A549 treated with dexamethasone at 1 μM for 4 hours (cell line): Measurements from ENCODE around the gene ATP5MG. TPM values are rescaled to one million over a fixed set of nuclear protein-coding genes. Genes with fewer than 3 reads are reported as not detected.

Source experiments
- total RNA-seq: library from RNA; stranded (reverse); fragments of 200-300 nt; extraction: Qiagen RNA extraction; gene quantifications from 5 replicates; pipeline ENCODE4 v1.2.3, GENCODE V29; 2022

Gene ATP5MG
- 162 to 203 TPM (median 174 TPM) in 5 replicates for total RNA-seq

GRCh38 chr11:118401151-118401879 is at the start of gene ATP5MG:
Gene ATP5MG (plus strand): TSS chr11:118401606. CDS start chr11:118401666, 60 bp downstream.

GRCh38 chr11:118359295-118359958 is 42.0 kb upstream of the ATP5MG start, which contains the start of gene UBE4A:
Gene UBE4A (plus strand): TSS chr11:118359600. CDS start chr11:118365081, 5,481 bp downstream.

DNA sequence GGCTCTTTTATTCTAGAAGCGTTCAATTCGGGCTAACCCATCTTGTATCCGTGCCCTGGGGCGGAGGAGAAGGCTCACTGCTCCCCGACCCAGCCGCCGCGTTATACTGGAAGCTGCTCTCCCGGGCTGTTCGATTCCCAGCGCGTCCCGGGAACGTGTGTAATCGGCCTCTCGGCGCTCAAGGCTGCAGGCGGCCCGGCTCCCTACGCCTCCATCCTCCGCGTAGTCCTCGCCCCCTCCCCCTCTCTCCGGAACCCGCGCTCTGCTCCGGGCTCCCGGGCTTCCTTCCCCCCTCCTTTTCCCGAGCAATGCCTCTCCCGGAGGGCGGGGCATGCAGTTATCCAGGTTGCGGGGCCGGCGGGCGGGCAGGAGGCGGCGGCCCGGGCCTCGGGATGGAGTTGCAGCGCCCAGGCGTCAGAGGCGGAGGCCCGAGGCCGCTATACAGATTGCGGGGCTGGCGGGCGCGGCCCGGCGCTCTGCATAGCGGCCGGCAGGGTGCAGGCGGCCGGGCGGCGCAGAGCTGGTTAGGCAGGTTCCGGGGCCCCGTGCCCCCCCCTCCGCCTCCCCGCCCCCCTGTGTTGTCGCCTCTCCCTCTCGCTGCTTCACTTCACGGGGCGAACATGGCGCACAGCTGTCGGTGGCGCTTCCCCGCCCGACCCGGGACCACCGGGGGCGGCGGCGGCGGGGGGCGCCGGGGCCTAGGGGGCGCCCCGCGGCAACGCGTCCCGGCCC is 34.7 kb downstream of the ATP5MG start, which contains the start of gene KMT2A:
Gene KMT2A, plus strand, starts transcription at position 600 of the 732 bp plus-strand sequence. Its CDS starts 21 bp downstream, at position 621.

Other genes with a start within 250 kb of the ATP5MG start
- gene SCN4B, start 248.8 kb upstream of the ATP5MG start, total RNA-seq, result 0.02 to 0.08 TPM (median 0.05 TPM) in 4 of 5 replicates, not detected in the other
- gene SCN2B, start 225.0 kb upstream of the ATP5MG start, total RNA-seq, result not detected in 5 replicates
- not detected in 5 replicates for gene JAML, start 176.6 kb upstream of the ATP5MG start, total RNA-seq
- 0.28 to 0.52 TPM (median 0.45 TPM) in 5 replicates for gene MPZL3, start 149.2 kb upstream of the ATP5MG start, total RNA-seq
- gene MPZL2, start 137.3 kb upstream of the ATP5MG start, total RNA-seq, result 0.06 TPM in 1 of 5 replicates, not detected in the others
- gene CD3E, start 96.9 kb upstream of the ATP5MG start, total RNA-seq, result not detected in 5 replicates
- not detected in 5 replicates for gene CD3D, start 58.9 kb upstream of the ATP5MG start, total RNA-seq
- not detected in 5 replicates for gene CD3G, start 57.3 kb upstream of the ATP5MG start, total RNA-seq
- 9.3 to 13.2 TPM (median 11.6 TPM) in 5 replicates for gene UBE4A, start 42.0 kb upstream of the ATP5MG start, total RNA-seq
- gene KMT2A, start 34.9 kb downstream of the ATP5MG start, total RNA-seq, result 10.4 to 14.0 TPM (median 12.9 TPM) in 5 replicates
- gene TTC36, start 125.9 kb downstream of the ATP5MG start, total RNA-seq, result not detected in 5 replicates
- gene TMEM25, start 129.6 kb downstream of the ATP5MG start, total RNA-seq, result 0.28 to 0.70 TPM (median 0.45 TPM) in 5 replicates
- 17.1 to 20.0 TPM (median 17.4 TPM) in 5 replicates for gene IFT46, start 164.3 kb downstream of the ATP5MG start, total RNA-seq
- gene ARCN1, start 170.8 kb downstream of the ATP5MG start, total RNA-seq, result 90.4 to 98.1 TPM (median 95.8 TPM) in 5 replicates
- 8.9 to 10.9 TPM (median 10.4 TPM) in 5 replicates for gene PHLDB1, start 206.0 kb downstream of the ATP5MG start, total RNA-seq